Stomach (tissue), 4 donors: ENCODE data around the gene ZFP91.

Experiments
- CTCF ChIP-seq, 7 experiments: fragments of 450-650 bp in 4 of 7; fragments of 200-600 bp in 3 of 7; sonication (generic) in 3 of 7; IDR thresholded peaks; one replicate each; pipeline ENCODE4 v1.5.1; 2016 to 2019; ENCODE audit warnings: antibody characterized with exemption in 7 of 7, control low read depth in 2 of 7, mild to moderate bottlenecking in 1 of 7
- EP300 ChIP-seq: sonication (generic); formaldehyde crosslinking; IDR thresholded peaks from one replicate; pipeline ENCODE4 v1.6.1; 2017; ENCODE audit warnings: antibody characterized with exemption
- POLR2AphosphoS5 ChIP-seq, 3 donors: sonication (generic); formaldehyde crosslinking; IDR thresholded peaks; one replicate each; pipeline ENCODE4 v1.6.1; 2016; ENCODE audit warnings: antibody characterized with exemption in 3 of 3

GRCh38 chr11:58577555-58578135 is 1.2 kb upstream of the ZFP91 start:
- TF ChIP-seq CTCF (IDR thresholded peaks at IDR 0.05) (no peak), EP300 (no peak), POLR2AphosphoS5 (IDR thresholded peaks at IDR 0.05) (peak in 1 of 3 donors; percentile 81)
